GM12873 (cell line): ENCODE data around the gene KRTAP9-8.
"Not testable (repeated sequence)": the region's sequence is repeated elsewhere in the genome, so short reads cannot be mapped to it uniquely, and the experiment has no call there.

ENCODE experiments used
- CTCF ChIP-seq: IDR thresholded peaks from 2 replicates; pipeline ENCODE4 v1.5.1; 2012; ENCODE audit warnings: low read depth, mild to moderate bottlenecking, moderate library complexity, low read length, control low read depth; ENCODE audit not compliant: insufficient read depth; ENCODE audit errors: missing control alignments

KRTAP9-8 gene

GRCh38 chr17:41212524-41213169 lies 25.2 kb upstream of the KRTAP9-8 start:
- no peak for TF ChIP-seq CTCF

- TF ChIP-seq CTCF = no peak
These were observed 22.1 kb upstream of the KRTAP9-8 start for GRCh38 chr17:41215681-41216080.

GRCh38 chr17:41223821-41224220 lies 14.0 kb upstream of the KRTAP9-8 start:
- no peak for TF ChIP-seq CTCF

- no peak for TF ChIP-seq CTCF
These were observed 11.7 kb upstream of the KRTAP9-8 start for GRCh38 chr17:41226051-41226450.

GRCh38 chr17:41226598-41227095 lies 11.2 kb upstream of the KRTAP9-8 start, which contains the start of gene KRTAP9-2:
Gene KRTAP9-2, plus strand, starts transcription at chr17:41226648. Its CDS starts 7 bp downstream, at chr17:41226655.
- not testable (repeated sequence) for TF ChIP-seq CTCF

- no peak for TF ChIP-seq CTCF
These were observed 7.7 kb upstream of the KRTAP9-8 start for GRCh38 chr17:41230094-41230493.

GRCh38 chr17:41231731-41232130 lies 6.1 kb upstream of the KRTAP9-8 start:
- no peak for TF ChIP-seq CTCF
